Right cardiac atrium (tissue), 5 donors: ENCODE data around the gene KCTD17. TPM values are rescaled to one million over a fixed set of nuclear protein-coding genes. Genes with fewer than 3 reads are reported as not detected.
"Not testable (repeated sequence)": the region's sequence is repeated elsewhere in the genome, so short reads cannot be mapped to it uniquely, and the experiment has no call there.

Experiments
- ATAC-seq, 2 donors: fragments of 200-7000 bp; cut with Tn5 transposase; one replicate each; pipeline versions ENCODE4 v1.8.0 to v1.9.1; 2020; ENCODE audit warnings: moderate library complexity in 2 of 2, mild to moderate bottlenecking in 1 of 2
- DNase-seq, 3 donors: peaks; one replicate each; pipeline ENCODE4 v3.0.0-alpha.2; 2020
- H3K27ac ChIP-seq: one replicate; pipeline ENCODE4 v1.5.1; 2013; ENCODE audit warnings: mild to moderate bottlenecking, low read length, control low read depth, moderate library complexity
- H3K27me3 ChIP-seq: one replicate; pipeline ENCODE4 v1.6.1; 2013; ENCODE audit not compliant: control insufficient read depth, insufficient read depth
- H3K4me1 ChIP-seq: one replicate; pipeline ENCODE4 v1.6.1; 2013; ENCODE audit warnings: low read length; ENCODE audit not compliant: control insufficient read depth, insufficient read depth
- H3K4me3 ChIP-seq: one replicate; pipeline ENCODE4 v1.5.1; 2013; ENCODE audit warnings: low read length, control low read depth
- H3K9me3 ChIP-seq: one replicate; pipeline ENCODE4 v1.6.1; 2013; ENCODE audit warnings: low read length; ENCODE audit not compliant: control insufficient read depth
- WGBS: extraction: QIAGEN DNeasy Blood & Tissue Kit; methylation state at CpG from one replicate; pipeline ENCODE4 v1.1.7; 2013; 5-methylcytosine and 5-hydroxymethylcytosine counted together
- intact Hi-C, 4 donors: fragments of 100-400 bp; cut with DNase I; formaldehyde crosslinking; loops; one replicate each; pipeline versions ENCODE4 v1.11.0 to v1.14.0; 2022 to 2023
- polyA plus RNA-seq: library from polyadenylated mRNA; stranded (reverse); fragments of 200-250 nt; gene quantifications from one replicate; pipeline ENCODE4 v1.2.3, GENCODE V29; 2013
- total RNA-seq, 4 donors: library from RNA; stranded (reverse); fragmentation: NEBNext Ultra II Directional; extraction: Animal tissue kit (Norgen Biotek cat#: 25700); gene quantifications; one replicate each; pipeline ENCODE4 v1.2.1, GENCODE V29; 2021
- donor health status: healthy with polysubstance abuse.
- donor health status: DM: no; HTN: yes; CAD: no.
- donor health status: DM: no; HTN: no; CAD: no.
- donor health status: DM: no; HTN: yes; CAD: no; lungs with severe emphysema.
- donor health status: DM: yes; HTN: yes; CAD: no.

The KCTD17 gene
- total and polyA plus RNA-seq, 5 donors = 24.8 to 37.8 (median 32.4) TPM

GRCh38 chr22:37071850-37072592 lies 20.5 kb downstream of the KCTD17 start:
- H3K4me3 ChIP-seq, ATAC-seq, H3K9me3 ChIP-seq, DNase-seq, H3K27me3 ChIP-seq, H3K4me1 ChIP-seq, H3K27ac ChIP-seq: not testable (repeated sequence)
- intact Hi-C loops = loop anchor here in 2 of 4 donors (10.0 kb wide), 2 partner anchors 93 to 193 kb away; no protein-coding TSS in a partner anchor
- WGBS = 94% methylated on average over 5 of the region's 5 CpGs

- no peaks in the 10 kb centered on the region for H3K9me3 ChIP-seq
- no peak overlapping the region for H3K27ac ChIP-seq
- intact Hi-C loops = loop anchor here in 2 of 4 donors (10.0 kb wide), 2 partner anchors 92 to 192 kb away; no protein-coding TSS in a partner anchor
- no peaks in the 10 kb centered on the region for H3K27me3 ChIP-seq
- H3K4me3 ChIP-seq = no peak overlapping the region
- H3K4me1 ChIP-seq = no peaks in the 10 kb centered on the region
- ATAC-seq (no peak), DNase-seq (no peak)
- whole genome bisulfite sequencing = 96% methylated on average over 8 of the region's 8 CpGs
Observed at GRCh38 chr22:37072673-37073072, 21.1 kb downstream of the KCTD17 start.

- Histone ChIP-seq H3K9me3 (no peaks in the 10 kb centered on the region), H3K4me1 (no peaks in the 10 kb centered on the region), H3K27me3 (no peaks in the 10 kb centered on the region), H3K27ac (no peak overlapping the region), H3K4me3 (no peak overlapping the region)
- WGBS = 77% methylated on average over 16 of the region's 16 CpGs
- peak in 1 of 3 donors; percentile 5 for DNase-seq
- intact Hi-C loops = loop anchor here in 2 of 4 donors (10.0 kb wide), 2 partner anchors 90 to 190 kb away; no protein-coding TSS in a partner anchor
- ATAC-seq = no peak
Observed at GRCh38 chr22:37074537-37074936, 23.0 kb downstream of the KCTD17 start.

GRCh38 chr22:37075046-37075445 lies 23.5 kb downstream of the KCTD17 start:
- no peaks in the 10 kb centered on the region for H3K27me3 ChIP-seq
- 68% methylated on average over 17 of the region's 17 CpGs for WGBS

GRCh38 chr22:37075822-37076433 lies 24.4 kb downstream of the KCTD17 start:
- H3K27ac ChIP-seq = no peak overlapping the region
- no peaks in the 10 kb centered on the region for H3K27me3 ChIP-seq
- intact Hi-C loops = loop anchor here in 2 of 4 donors (5.0 to 10.0 kb wide), 3 partner anchors 89 to 189 kb away; no protein-coding TSS in a partner anchor
- H3K4me3 ChIP-seq = no peak overlapping the region
- DNase-seq (peak in 1 of 3 donors; percentile 4), ATAC-seq (no peak)
- no peaks in the 10 kb centered on the region for H3K4me1 ChIP-seq
- no peaks in the 10 kb centered on the region for H3K9me3 ChIP-seq
- WGBS = 76% methylated on average over 9 of the region's 9 CpGs

More at GRCh38 chr22:37075046-37075445, 23.5 kb downstream of the KCTD17 start:
- ATAC-seq (no peak), DNase-seq (peak in 1 of 3 donors; percentile 21)
- Histone ChIP-seq H3K27ac (no peak overlapping the region), H3K9me3 (no peaks in the 10 kb centered on the region), H3K4me1 (no peaks in the 10 kb centered on the region), H3K4me3 (no peak overlapping the region)
- intact Hi-C loops = loop anchor here in 2 of 4 donors (5.0 to 10.0 kb wide), 3 partner anchors 90 to 190 kb away; no protein-coding TSS in a partner anchor

- Histone ChIP-seq H3K4me3 (no peak overlapping the region), H3K9me3 (no peaks in the 10 kb centered on the region), H3K27ac (no peak overlapping the region), H3K4me1 (no peaks in the 10 kb centered on the region), H3K27me3 (no peaks in the 10 kb centered on the region)
- peak; percentile 59 to 84 (median 82) for DNase-seq
- intact Hi-C loops = loop anchor here in 2 of 4 donors (2.0 to 10.0 kb wide), 4 partner anchors 87 to 187 kb away; no protein-coding TSS in a partner anchor
- 23% methylated on average over 15 of the region's 15 CpGs for WGBS
- ATAC-seq = peak; percentile 37 to 59
Observed at GRCh38 chr22:37077802-37078448, 26.4 kb downstream of the KCTD17 start.

- H3K27ac ChIP-seq = no peak overlapping the region
- no peaks in the 10 kb centered on the region for H3K27me3 ChIP-seq
- no peaks in the 10 kb centered on the region for H3K9me3 ChIP-seq
- WGBS = 43% methylated on average over 5 of the region's 5 CpGs
- no peak overlapping the region for H3K4me3 ChIP-seq
- intact Hi-C loops = loop anchor here in 2 of 4 donors (2.0 to 10.0 kb wide), 4 partner anchors 86 to 186 kb away; no protein-coding TSS in a partner anchor
- no peak for DNase-seq
- no peak for ATAC-seq
- H3K4me1 ChIP-seq = no peaks in the 10 kb centered on the region
Observed at GRCh38 chr22:37079158-37079557, 27.6 kb downstream of the KCTD17 start.

GRCh38 chr22:37079668-37080171 lies 28.2 kb downstream of the KCTD17 start:
- Histone ChIP-seq H3K27me3 (no peaks in the 10 kb centered on the region), H3K9me3 (no peaks in the 10 kb centered on the region), H3K4me3 (no peak overlapping the region), H3K4me1 (no peaks in the 10 kb centered on the region), H3K27ac (no peak overlapping the region)
- WGBS = 62% methylated on average over 15 of the region's 15 CpGs
- DNase-seq = peak in 1 of 3 donors; percentile 56
- intact Hi-C loops = loop anchor here in 3 of 4 donors (2.0 to 10.0 kb wide), 5 partner anchors 85 to 185 kb away; no protein-coding TSS in a partner anchor
- no peak for ATAC-seq

- no peak overlapping the region for H3K4me3 ChIP-seq
- WGBS = 95% methylated on average over 6 of the region's 6 CpGs
- peak in 1 of 3 donors; percentile 16 for DNase-seq
- intact Hi-C loops = loop anchor here in 1 of 4 donors (10.0 kb wide), 1 partner anchor 124 kb away; no protein-coding TSS in a partner anchor
- H3K27me3 ChIP-seq = no peaks in the 10 kb centered on the region
- no peak for ATAC-seq
- H3K27ac ChIP-seq = no peak overlapping the region
- no peaks in the 10 kb centered on the region for H3K4me1 ChIP-seq
- H3K9me3 ChIP-seq = no peaks in the 10 kb centered on the region
Observed at GRCh38 chr22:37080438-37080837, 28.9 kb downstream of the KCTD17 start.

- H3K4me1 ChIP-seq = no peaks in the 10 kb centered on the region
- peak in 1 of 3 donors; percentile 14 for DNase-seq
- H3K4me3 ChIP-seq = no peak overlapping the region
- no peaks in the 10 kb centered on the region for H3K9me3 ChIP-seq
- ATAC-seq = no peak
- H3K27me3 ChIP-seq = no peaks in the 10 kb centered on the region
- no peak overlapping the region for H3K27ac ChIP-seq
- 92% methylated on average over 12 of the region's 12 CpGs for WGBS
- intact Hi-C loops = loop anchor here in 1 of 4 donors (10.0 kb wide), 1 partner anchor 124 kb away; no protein-coding TSS in a partner anchor
Observed at GRCh38 chr22:37080838-37081237, 29.3 kb downstream of the KCTD17 start.
